H9 (cell line): ENCODE measurements around the gene CLEC11A. TPM values are rescaled to one million over a fixed set of nuclear protein-coding genes. Genes with fewer than 3 reads are reported as not detected.

Source experiments
- DNase-seq: peaks from one replicate; pipeline ENCODE4 v3.0.0-alpha.2; 2017
- H2AFZ ChIP-seq: one replicate; pipeline ENCODE4 v1.6.1; 2013; ENCODE audit warnings: mild to moderate bottlenecking, low read length, control low read depth, moderate library complexity
- H2AK5ac ChIP-seq: 2 replicates; pipeline ENCODE4 v1.6.1; 2013; ENCODE audit warnings: low read length, control low read depth, mixed read lengths; ENCODE audit not compliant: insufficient read length
- H2BK120ac ChIP-seq: one replicate; pipeline ENCODE4 v1.6.1; 2013; ENCODE audit warnings: low read depth, mild to moderate bottlenecking, low read length, control low read depth, inconsistent platforms; ENCODE audit not compliant: poor library complexity, severe bottlenecking
- H2BK12ac ChIP-seq: 2 replicates; pipeline ENCODE4 v1.6.1; 2013; ENCODE audit warnings: low read length, control low read depth, mixed read lengths, low read depth; ENCODE audit not compliant: insufficient read length
- H2BK15ac ChIP-seq: 2 replicates; pipeline ENCODE4 v1.6.1; 2013; ENCODE audit warnings: low read depth, low read length, control low read depth
- H2BK20ac ChIP-seq: one replicate; pipeline ENCODE4 v1.6.1; 2013; ENCODE audit warnings: low read depth, mild to moderate bottlenecking, low read length, control low read depth, inconsistent platforms; ENCODE audit not compliant: poor library complexity, severe bottlenecking
- H2BK5ac ChIP-seq: 2 replicates; pipeline ENCODE4 v1.6.1; 2013; ENCODE audit warnings: low read length, control low read depth, mixed read lengths; ENCODE audit not compliant: insufficient read length
- H3K14ac ChIP-seq: 2 replicates; pipeline ENCODE4 v1.6.1; 2013; ENCODE audit warnings: low read length, control low read depth; ENCODE audit not compliant: insufficient read depth
- H3K18ac ChIP-seq: 2 replicates; pipeline ENCODE4 v1.6.1; 2013; ENCODE audit warnings: low read depth, mild to moderate bottlenecking, mixed read lengths, low read length, control low read depth; ENCODE audit not compliant: insufficient read length
- H3K23ac ChIP-seq: 2 replicates; pipeline ENCODE4 v1.6.1; 2013; ENCODE audit warnings: low read length, control low read depth, mixed read lengths, low read depth; ENCODE audit not compliant: insufficient read length
- H3K23me2 ChIP-seq: 2 replicates; pipeline ENCODE4 v1.6.1; 2013; ENCODE audit warnings: low read depth, mild to moderate bottlenecking, mixed read lengths, low read length, control low read depth; ENCODE audit not compliant: insufficient read length, poor library complexity, severe bottlenecking
- H3K27ac ChIP-seq: 2 replicates; pipeline ENCODE4 v1.5.1; 2013; ENCODE audit warnings: low read length, control low read depth, mixed read lengths, low read depth; ENCODE audit not compliant: insufficient read length
- H3K27me3 ChIP-seq: 2 replicates; pipeline ENCODE4 v1.6.1; 2013; ENCODE audit warnings: low read length, control low read depth, inconsistent platforms; ENCODE audit not compliant: insufficient read depth
- H3K4ac ChIP-seq: 2 replicates; pipeline ENCODE4 v1.6.1; 2013; ENCODE audit warnings: low read depth, mild to moderate bottlenecking, control low read depth, inconsistent platforms, low read length, moderate library complexity
- H3K4me1 ChIP-seq: 2 replicates; pipeline ENCODE4 v1.6.1; 2013; ENCODE audit warnings: low read length, control low read depth, inconsistent platforms; ENCODE audit not compliant: insufficient read depth
- H3K4me2 ChIP-seq: 2 replicates; pipeline ENCODE4 v1.6.1; 2013; ENCODE audit warnings: low read length, control low read depth, mixed read lengths; ENCODE audit not compliant: insufficient read length, insufficient read depth
- H3K56ac ChIP-seq: 2 replicates; pipeline ENCODE4 v1.6.1; 2013; ENCODE audit warnings: low read depth, mild to moderate bottlenecking, mixed read lengths, low read length, control low read depth; ENCODE audit not compliant: insufficient read length
- H3K79me1 ChIP-seq: 2 replicates; pipeline ENCODE4 v1.6.1; 2013; ENCODE audit warnings: low read depth, mild to moderate bottlenecking, moderate library complexity, low read length, control low read depth, inconsistent platforms; ENCODE audit not compliant: insufficient read depth, poor library complexity, severe bottlenecking
- H3K79me2 ChIP-seq: 2 replicates; pipeline ENCODE4 v1.6.1; 2013; ENCODE audit warnings: low read length, control low read depth, inconsistent platforms; ENCODE audit not compliant: insufficient read depth
- H3K9ac ChIP-seq: 2 replicates; pipeline ENCODE4 v1.6.1; 2013; ENCODE audit warnings: low read length, control low read depth, mixed read lengths; ENCODE audit not compliant: insufficient read length; ENCODE audit errors: extremely low read depth
- H3K9me3 ChIP-seq: one replicate; pipeline ENCODE4 v1.6.1; 2013; ENCODE audit warnings: low read depth, low read length, inconsistent platforms; ENCODE audit not compliant: control insufficient read depth
- H3T11ph ChIP-seq: one replicate; pipeline ENCODE4 v1.6.1; 2013; ENCODE audit warnings: mild to moderate bottlenecking, low read length, control low read depth, inconsistent platforms
- H4K20me1 ChIP-seq: one replicate; pipeline ENCODE4 v1.6.1; 2013; ENCODE audit not compliant: control insufficient read depth, insufficient read length, insufficient read depth
- H4K5ac ChIP-seq: 2 replicates; pipeline ENCODE4 v1.6.1; 2013; ENCODE audit warnings: low read depth, mild to moderate bottlenecking, mixed read lengths, low read length, control low read depth; ENCODE audit not compliant: insufficient read length
- H4K8ac ChIP-seq: replicated peaks from 2 replicates; pipeline ENCODE4 v1.6.1; 2013; ENCODE audit warnings: low read length, control low read depth, mixed read lengths, low read depth; ENCODE audit not compliant: insufficient read length
- H4K91ac ChIP-seq: 2 replicates; pipeline ENCODE4 v1.6.1; 2013; ENCODE audit warnings: low read depth, mild to moderate bottlenecking, moderate library complexity, mixed read lengths, low read length, control low read depth; ENCODE audit not compliant: insufficient read length
- H3K27ac Mint-ChIP-seq, 3 experiments: 2 replicates in 2 of 3; 3 replicates in 1 of 3; pipeline ENCODE4 v1.8.0; 2020 to 2021; ENCODE audit warnings: mixed read lengths in 3 of 3, mild to moderate bottlenecking in 1 of 3, moderate library complexity in 1 of 3
- H3K27me3 Mint-ChIP-seq: 2 replicates; pipeline ENCODE4 v1.8.0; 2021; ENCODE audit warnings: low read depth, mild to moderate bottlenecking, moderate library complexity, mixed read lengths
- H3K36me3 Mint-ChIP-seq, 3 experiments: 2 replicates in 2 of 3; 3 replicates in 1 of 3; pipeline ENCODE4 v1.8.0; 2020 to 2021; ENCODE audit warnings: low read depth in 3 of 3, mixed read lengths in 3 of 3; ENCODE audit not compliant: insufficient read depth in 1 of 3
- H3K4me1 Mint-ChIP-seq, 2 experiments: 2 replicates each; pipeline ENCODE4 v1.8.0; 2020; ENCODE audit warnings: mixed read lengths in 2 of 2
- H3K4me3 Mint-ChIP-seq, 2 experiments: 2 replicates in 1 of 2; 3 replicates in 1 of 2; pipeline ENCODE4 v1.8.0; 2020 to 2021; ENCODE audit warnings: mild to moderate bottlenecking in 2 of 2, mixed read lengths in 2 of 2, moderate library complexity in 1 of 2
- H3K9me3 Mint-ChIP-seq, 2 experiments: 2 replicates in 1 of 2; 3 replicates in 1 of 2; pipeline ENCODE4 v1.8.0; 2020; ENCODE audit warnings: mild to moderate bottlenecking in 2 of 2, mixed read lengths in 2 of 2, moderate library complexity in 1 of 2
- WGBS: extraction: QIAGEN DNeasy Blood & Tissue Kit; methylation state at CpG from one replicate; pipeline ENCODE4 v1.1.7; 2013; ENCODE audit warnings: missing lambda C conversion rate, low lambda C conversion rate, mixed read lengths; ENCODE audit not compliant: insufficient read length; ENCODE audit errors: extremely low coverage; 5-methylcytosine and 5-hydroxymethylcytosine counted together
- total RNA-seq: library from RNA; stranded (reverse); gene quantifications from 2 replicates; pipeline ENCODE4 v1.2.1, GENCODE V29; 2021
- TF ChIP-seq, protein P1 (sequence below): fragments of 200-600 bp; sonication (generic); conservative IDR thresholded peaks from 3 replicates; pipeline ENCODE4 v1.8.0; 2021; ENCODE audit warnings: antibody characterized with exemption, mild to moderate bottlenecking

The CLEC11A gene
- total RNA-seq, 1 experiment from 2014 or later, result 3.9 TPM

DNA sequence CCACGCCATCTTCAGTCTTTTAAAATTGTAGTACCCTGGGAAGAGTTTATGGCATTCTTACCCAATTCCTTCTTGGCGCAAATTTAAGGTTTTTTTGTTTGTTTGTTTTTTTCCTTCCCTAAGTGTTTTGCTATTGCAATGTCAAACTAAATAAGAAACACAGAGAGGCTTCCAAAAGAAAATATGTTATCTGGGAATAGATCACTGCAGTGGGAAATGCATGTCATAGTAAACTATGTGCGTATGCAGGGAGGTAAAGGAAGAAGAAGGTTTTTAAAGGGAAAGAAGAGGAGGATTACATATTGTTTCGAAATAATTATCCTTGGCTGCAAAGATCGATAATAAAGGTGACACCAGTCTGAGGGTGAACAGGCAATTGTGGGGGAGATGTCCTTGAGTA, 13.2 kb downstream of the CLEC11A start:
- no peak overlapping the region for H4K8ac ChIP-seq
- H2BK20ac ChIP-seq, result no peak overlapping the region
- H4K20me1 ChIP-seq, result no peaks in the 10 kb centered on the region
- no peak overlapping the region for H2AK5ac ChIP-seq
- H3K23me2 ChIP-seq, result no peaks in the 10 kb centered on the region
- TF ChIP-seq, protein P1, sequence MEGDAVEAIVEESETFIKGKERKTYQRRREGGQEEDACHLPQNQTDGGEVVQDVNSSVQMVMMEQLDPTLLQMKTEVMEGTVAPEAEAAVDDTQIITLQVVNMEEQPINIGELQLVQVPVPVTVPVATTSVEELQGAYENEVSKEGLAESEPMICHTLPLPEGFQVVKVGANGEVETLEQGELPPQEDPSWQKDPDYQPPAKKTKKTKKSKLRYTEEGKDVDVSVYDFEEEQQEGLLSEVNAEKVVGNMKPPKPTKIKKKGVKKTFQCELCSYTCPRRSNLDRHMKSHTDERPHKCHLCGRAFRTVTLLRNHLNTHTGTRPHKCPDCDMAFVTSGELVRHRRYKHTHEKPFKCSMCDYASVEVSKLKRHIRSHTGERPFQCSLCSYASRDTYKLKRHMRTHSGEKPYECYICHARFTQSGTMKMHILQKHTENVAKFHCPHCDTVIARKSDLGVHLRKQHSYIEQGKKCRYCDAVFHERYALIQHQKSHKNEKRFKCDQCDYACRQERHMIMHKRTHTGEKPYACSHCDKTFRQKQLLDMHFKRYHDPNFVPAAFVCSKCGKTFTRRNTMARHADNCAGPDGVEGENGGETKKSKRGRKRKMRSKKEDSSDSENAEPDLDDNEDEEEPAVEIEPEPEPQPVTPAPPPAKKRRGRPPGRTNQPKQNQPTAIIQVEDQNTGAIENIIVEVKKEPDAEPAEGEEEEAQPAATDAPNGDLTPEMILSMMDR, result no peak
- no peak overlapping the region for H2BK12ac ChIP-seq
- H3K27ac Mint-ChIP-seq, result no peak overlapping the region
- peaks cover 67% of the 10 kb centered on the region for H3K27me3 Mint-ChIP-seq
- 100% methylated on average over 2 of the region's 5 CpGs for WGBS
- no peaks in the 10 kb centered on the region for H3K9me3 Mint-ChIP-seq
- no peak overlapping the region for H2BK120ac ChIP-seq
- no peak overlapping the region for H3K18ac ChIP-seq
- no peaks in the 10 kb centered on the region for H3K27me3 ChIP-seq
- H2BK5ac ChIP-seq, result no peak overlapping the region
- H3K56ac ChIP-seq, result no peak overlapping the region
- H3K4ac ChIP-seq, result no peak overlapping the region
- no peak overlapping the region for H2BK15ac ChIP-seq
- no peaks in the 10 kb centered on the region for H3K79me1 ChIP-seq
- no peak overlapping the region for H3T11ph ChIP-seq
- H3K4me1 Mint-ChIP-seq, result peaks cover 2 to 6% of the 10 kb centered on the region in 2 experiments; a peak in 3 of 4 replicates
- H3K4me3 Mint-ChIP-seq, result no peak overlapping the region
- H3K23ac ChIP-seq, result no peak overlapping the region
- DNase-seq, result no peak
- H4K91ac ChIP-seq, result no peak overlapping the region
- no peaks in the 10 kb centered on the region for H3K4me1 ChIP-seq
- no peaks in the 10 kb centered on the region; a peak in 1 of 7 replicates for H3K36me3 Mint-ChIP-seq
- H3K79me2 ChIP-seq, result no peaks in the 10 kb centered on the region
- H3K9ac ChIP-seq, result no peak overlapping the region
- no peak overlapping the region for H3K14ac ChIP-seq
- H3K9me3 ChIP-seq, result no peaks in the 10 kb centered on the region
- no peak overlapping the region for H2AFZ ChIP-seq
- H3K27ac ChIP-seq, result no peak overlapping the region
- H3K4me2 ChIP-seq, result no peak overlapping the region
- H4K5ac ChIP-seq, result no peak overlapping the region
